Measurements from ENCODE around the gene DLG2.

DNA sequence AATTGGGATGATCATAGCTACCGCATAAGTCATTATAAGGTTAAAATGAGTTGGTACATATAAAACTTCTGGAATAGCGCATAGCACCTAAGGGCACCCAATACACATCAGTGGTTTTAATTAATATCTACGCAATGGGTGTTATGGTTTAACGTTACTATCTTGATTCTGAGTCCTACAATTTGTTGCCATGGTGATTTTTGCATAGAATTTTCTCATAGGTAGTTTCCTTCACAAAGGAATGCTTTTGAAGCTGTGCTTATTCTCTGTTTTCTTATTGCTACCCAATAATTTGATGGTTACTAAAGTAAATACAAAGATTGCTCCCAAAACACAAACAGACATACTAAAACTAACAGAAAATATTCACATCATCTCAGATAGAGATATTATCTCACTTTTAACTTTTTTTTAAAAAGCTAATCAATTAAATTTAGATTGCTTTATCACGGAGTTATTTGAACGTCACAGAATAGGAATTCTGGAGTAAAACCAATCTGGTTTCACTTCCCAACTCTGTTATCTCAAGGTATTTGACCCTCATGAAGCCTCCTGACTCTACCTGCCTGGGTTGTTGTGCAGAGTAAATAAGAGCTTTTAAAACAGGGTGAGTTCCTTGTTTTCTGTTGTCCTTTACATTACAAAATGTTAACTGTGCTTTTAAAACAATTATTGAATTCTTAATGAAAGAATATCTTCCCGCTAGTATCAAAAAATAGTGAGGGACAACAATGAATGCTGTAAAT lies 1705.5 kb downstream of the DLG2 start:
- TF ChIP-seq, protein P1, sequence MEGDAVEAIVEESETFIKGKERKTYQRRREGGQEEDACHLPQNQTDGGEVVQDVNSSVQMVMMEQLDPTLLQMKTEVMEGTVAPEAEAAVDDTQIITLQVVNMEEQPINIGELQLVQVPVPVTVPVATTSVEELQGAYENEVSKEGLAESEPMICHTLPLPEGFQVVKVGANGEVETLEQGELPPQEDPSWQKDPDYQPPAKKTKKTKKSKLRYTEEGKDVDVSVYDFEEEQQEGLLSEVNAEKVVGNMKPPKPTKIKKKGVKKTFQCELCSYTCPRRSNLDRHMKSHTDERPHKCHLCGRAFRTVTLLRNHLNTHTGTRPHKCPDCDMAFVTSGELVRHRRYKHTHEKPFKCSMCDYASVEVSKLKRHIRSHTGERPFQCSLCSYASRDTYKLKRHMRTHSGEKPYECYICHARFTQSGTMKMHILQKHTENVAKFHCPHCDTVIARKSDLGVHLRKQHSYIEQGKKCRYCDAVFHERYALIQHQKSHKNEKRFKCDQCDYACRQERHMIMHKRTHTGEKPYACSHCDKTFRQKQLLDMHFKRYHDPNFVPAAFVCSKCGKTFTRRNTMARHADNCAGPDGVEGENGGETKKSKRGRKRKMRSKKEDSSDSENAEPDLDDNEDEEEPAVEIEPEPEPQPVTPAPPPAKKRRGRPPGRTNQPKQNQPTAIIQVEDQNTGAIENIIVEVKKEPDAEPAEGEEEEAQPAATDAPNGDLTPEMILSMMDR (IDR thresholded peaks at IDR 0.05), result no peak
- TF ChIP-seq ZNF396 (CRISPR knock-in tag; IDR thresholded peaks at IDR 0.05; ENCODE audit: borderline replicate concordance) (no peak), NR2C2 (CRISPR knock-in tag; IDR thresholded peaks at IDR 0.05) (no peak), CREM (CRISPR knock-in tag; IDR thresholded peaks at IDR 0.05) (no peak), ZNF416 (CRISPR knock-in tag; IDR thresholded peaks at IDR 0.05) (no peak)
- TF ChIP-seq, protein P2, sequence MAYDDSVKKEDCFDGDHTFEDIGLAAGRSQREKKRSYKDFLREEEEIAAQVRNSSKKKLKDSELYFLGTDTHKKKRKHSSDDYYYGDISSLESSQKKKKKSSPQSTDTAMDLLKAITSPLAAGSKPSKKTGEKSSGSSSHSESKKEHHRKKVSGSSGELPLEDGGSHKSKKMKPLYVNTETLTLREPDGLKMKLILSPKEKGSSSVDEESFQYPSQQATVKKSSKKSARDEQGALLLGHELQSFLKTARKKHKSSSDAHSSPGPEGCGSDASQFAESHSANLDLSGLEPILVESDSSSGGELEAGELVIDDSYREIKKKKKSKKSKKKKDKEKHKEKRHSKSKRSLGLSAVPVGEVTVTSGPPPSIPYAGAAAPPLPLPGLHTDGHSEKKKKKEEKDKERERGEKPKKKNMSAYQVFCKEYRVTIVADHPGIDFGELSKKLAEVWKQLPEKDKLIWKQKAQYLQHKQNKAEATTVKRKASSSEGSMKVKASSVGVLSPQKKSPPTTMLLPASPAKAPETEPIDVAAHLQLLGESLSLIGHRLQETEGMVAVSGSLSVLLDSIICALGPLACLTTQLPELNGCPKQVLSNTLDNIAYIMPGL (CRISPR knock-in tag; IDR thresholded peaks at IDR 0.05), result no peak
- TF ChIP-seq, protein P3, sequence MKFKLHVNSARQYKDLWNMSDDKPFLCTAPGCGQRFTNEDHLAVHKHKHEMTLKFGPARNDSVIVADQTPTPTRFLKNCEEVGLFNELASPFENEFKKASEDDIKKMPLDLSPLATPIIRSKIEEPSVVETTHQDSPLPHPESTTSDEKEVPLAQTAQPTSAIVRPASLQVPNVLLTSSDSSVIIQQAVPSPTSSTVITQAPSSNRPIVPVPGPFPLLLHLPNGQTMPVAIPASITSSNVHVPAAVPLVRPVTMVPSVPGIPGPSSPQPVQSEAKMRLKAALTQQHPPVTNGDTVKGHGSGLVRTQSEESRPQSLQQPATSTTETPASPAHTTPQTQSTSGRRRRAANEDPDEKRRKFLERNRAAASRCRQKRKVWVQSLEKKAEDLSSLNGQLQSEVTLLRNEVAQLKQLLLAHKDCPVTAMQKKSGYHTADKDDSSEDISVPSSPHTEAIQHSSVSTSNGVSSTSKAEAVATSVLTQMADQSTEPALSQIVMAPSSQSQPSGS (CRISPR knock-in tag; IDR thresholded peaks at IDR 0.05; ENCODE audit: borderline replicate concordance, low read depth), result no peak
- TF ChIP-seq, protein P4, sequence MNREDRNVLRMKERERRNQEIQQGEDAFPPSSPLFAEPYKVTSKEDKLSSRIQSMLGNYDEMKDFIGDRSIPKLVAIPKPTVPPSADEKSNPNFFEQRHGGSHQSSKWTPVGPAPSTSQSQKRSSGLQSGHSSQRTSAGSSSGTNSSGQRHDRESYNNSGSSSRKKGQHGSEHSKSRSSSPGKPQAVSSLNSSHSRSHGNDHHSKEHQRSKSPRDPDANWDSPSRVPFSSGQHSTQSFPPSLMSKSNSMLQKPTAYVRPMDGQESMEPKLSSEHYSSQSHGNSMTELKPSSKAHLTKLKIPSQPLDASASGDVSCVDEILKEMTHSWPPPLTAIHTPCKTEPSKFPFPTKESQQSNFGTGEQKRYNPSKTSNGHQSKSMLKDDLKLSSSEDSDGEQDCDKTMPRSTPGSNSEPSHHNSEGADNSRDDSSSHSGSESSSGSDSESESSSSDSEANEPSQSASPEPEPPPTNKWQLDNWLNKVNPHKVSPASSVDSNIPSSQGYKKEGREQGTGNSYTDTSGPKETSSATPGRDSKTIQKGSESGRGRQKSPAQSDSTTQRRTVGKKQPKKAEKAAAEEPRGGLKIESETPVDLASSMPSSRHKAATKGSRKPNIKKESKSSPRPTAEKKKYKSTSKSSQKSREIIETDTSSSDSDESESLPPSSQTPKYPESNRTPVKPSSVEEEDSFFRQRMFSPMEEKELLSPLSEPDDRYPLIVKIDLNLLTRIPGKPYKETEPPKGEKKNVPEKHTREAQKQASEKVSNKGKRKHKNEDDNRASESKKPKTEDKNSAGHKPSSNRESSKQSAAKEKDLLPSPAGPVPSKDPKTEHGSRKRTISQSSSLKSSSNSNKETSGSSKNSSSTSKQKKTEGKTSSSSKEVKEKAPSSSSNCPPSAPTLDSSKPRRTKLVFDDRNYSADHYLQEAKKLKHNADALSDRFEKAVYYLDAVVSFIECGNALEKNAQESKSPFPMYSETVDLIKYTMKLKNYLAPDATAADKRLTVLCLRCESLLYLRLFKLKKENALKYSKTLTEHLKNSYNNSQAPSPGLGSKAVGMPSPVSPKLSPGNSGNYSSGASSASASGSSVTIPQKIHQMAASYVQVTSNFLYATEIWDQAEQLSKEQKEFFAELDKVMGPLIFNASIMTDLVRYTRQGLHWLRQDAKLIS (CRISPR knock-in tag; IDR thresholded peaks at IDR 0.05; ENCODE audit: borderline replicate concordance), result no peak
- TF ChIP-seq, protein P5, sequence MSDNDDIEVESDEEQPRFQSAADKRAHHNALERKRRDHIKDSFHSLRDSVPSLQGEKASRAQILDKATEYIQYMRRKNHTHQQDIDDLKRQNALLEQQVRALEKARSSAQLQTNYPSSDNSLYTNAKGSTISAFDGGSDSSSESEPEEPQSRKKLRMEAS (CRISPR knock-in tag; IDR thresholded peaks at IDR 0.05), result no peak

All from WTC11 (cell line).